IMR-90 (cell line): Measurements from ENCODE around the gene DPP10. TPM values are rescaled to one million over a fixed set of nuclear protein-coding genes. Genes with fewer than 3 reads are reported as not detected.

Source experiments
- ATAC-seq: fragments of 200-7000 bp; cut with Tn5 transposase; 2 replicates; pipeline ENCODE4 v1.9.1; 2020; ENCODE audit warnings: low read depth, mild to moderate bottlenecking, moderate library complexity
- BruUV-seq: library from RNA; stranded (reverse); fragments of 400-500 nt; replicated peaks from 2 replicates; lab custom pipeline; 2021; lab: Mats Ljungman, UMichigan
- CTCF ChIA-PET: fragments of 300-600 bp; formaldehyde crosslinking; extraction: SDS; loops from one replicate; lab custom pipeline; 2021; ENCODE audit warnings: antibody characterized with exemption; lab: Yijun Ruan, JAX
- POLR2A ChIA-PET: fragments of 300-600 bp; sonication (Branson Sonifier 250); formaldehyde crosslinking; loops from one replicate; lab custom pipeline; 2022; ENCODE audit warnings: antibody characterized with exemption; ENCODE audit not compliant: unreplicated experiment; lab: Charles Lee
- DNase-seq: peaks from one replicate; pipeline ENCODE4 v3.0.0; 2013
- H2AFZ ChIP-seq: replicated peaks from 2 replicates; pipeline ENCODE3; 2013; ENCODE audit warnings: low read length, mild to moderate bottlenecking; ENCODE audit not compliant: poor library complexity
- H2AK5ac ChIP-seq: 2 replicates; pipeline ENCODE4 v1.6.1; 2013; ENCODE audit warnings: low read depth, low read length, inconsistent platforms
- H2AK9ac ChIP-seq: replicated peaks from 2 replicates; pipeline ENCODE3; 2013; ENCODE audit warnings: mild to moderate bottlenecking, low read depth, low read length, moderate library complexity; ENCODE audit not compliant: poor library complexity
- H2BK120ac ChIP-seq: 2 replicates; pipeline ENCODE4 v1.6.1; 2013; ENCODE audit warnings: low read depth, low read length, inconsistent platforms
- H2BK15ac ChIP-seq: 3 replicates; pipeline ENCODE4 v1.6.1; 2013; ENCODE audit warnings: low read depth, low read length, inconsistent platforms
- H2BK20ac ChIP-seq: 2 replicates; pipeline ENCODE4 v1.6.1; 2013; ENCODE audit warnings: low read depth, mild to moderate bottlenecking, inconsistent platforms, low read length, moderate library complexity
- H2BK5ac ChIP-seq: 2 replicates; pipeline ENCODE4 v1.6.1; 2013; ENCODE audit warnings: mild to moderate bottlenecking, low read depth, low read length, inconsistent platforms; ENCODE audit not compliant: poor library complexity, severe bottlenecking
- H3K14ac ChIP-seq: replicated peaks from 2 replicates; pipeline ENCODE4 v1.6.1; 2013; ENCODE audit warnings: low read depth, low read length, inconsistent platforms
- H3K18ac ChIP-seq: 2 replicates; pipeline ENCODE4 v1.6.1; 2013; ENCODE audit warnings: low read depth, low read length, control low read depth
- H3K23ac ChIP-seq: 2 replicates; pipeline ENCODE4 v1.6.1; 2013; ENCODE audit warnings: low read depth, low read length, inconsistent platforms
- H3K27ac ChIP-seq: 2 replicates; pipeline ENCODE4 v1.5.1; 2013; ENCODE audit warnings: mild to moderate bottlenecking, control low read depth, low read length; ENCODE audit not compliant: insufficient read depth
- H3K27me3 ChIP-seq: 2 replicates; pipeline ENCODE4 v1.6.1; 2013; ENCODE audit warnings: low read length; ENCODE audit not compliant: control insufficient read depth, insufficient read depth
- H3K36me3 ChIP-seq: 2 replicates; pipeline ENCODE4 v1.6.1; 2013; ENCODE audit warnings: low read length, mixed read lengths; ENCODE audit not compliant: control insufficient read depth, insufficient read depth
- H3K4ac ChIP-seq: 2 replicates; pipeline ENCODE4 v1.6.1; 2013; ENCODE audit warnings: low read depth, low read length, inconsistent platforms
- H3K4me1 ChIP-seq: 2 replicates; pipeline ENCODE4 v1.6.1; 2013; ENCODE audit warnings: low read length, mixed read lengths; ENCODE audit not compliant: control insufficient read depth, insufficient read depth
- H3K4me2 ChIP-seq: 2 replicates; pipeline ENCODE4 v1.6.1; 2013; ENCODE audit warnings: low read depth, mild to moderate bottlenecking, control low read depth, low read length, moderate library complexity
- H3K4me3 ChIP-seq: 2 replicates; pipeline ENCODE4 v1.5.1; 2013; ENCODE audit warnings: low read depth, mild to moderate bottlenecking, control low read depth, low read length, moderate library complexity; ENCODE audit not compliant: insufficient read depth
- H3K56ac ChIP-seq: 2 replicates; pipeline ENCODE4 v1.6.1; 2013; ENCODE audit warnings: low read length, inconsistent platforms; ENCODE audit not compliant: insufficient read depth; ENCODE audit errors: extremely low read depth
- H3K79me1 ChIP-seq, 2 experiments: 2 replicates each; pipeline ENCODE4 v1.6.1; 2013; ENCODE audit warnings: low read length in 2 of 2, inconsistent platforms in 1 of 2, low read depth in 1 of 2
- H3K9ac ChIP-seq: 2 replicates; pipeline ENCODE4 v1.6.1; 2013; ENCODE audit warnings: low read depth, low read length, control low read depth
- H3K9me1 ChIP-seq: 2 replicates; pipeline ENCODE4 v1.6.1; 2013; ENCODE audit warnings: low read length, inconsistent platforms; ENCODE audit not compliant: insufficient read depth
- H3K9me3 ChIP-seq: 2 replicates; pipeline ENCODE4 v1.6.1; 2013; ENCODE audit warnings: low read length; ENCODE audit not compliant: control insufficient read depth, insufficient read depth
- H4K20me1 ChIP-seq: 2 replicates; pipeline ENCODE4 v1.6.1; 2013; ENCODE audit warnings: low read length, inconsistent platforms; ENCODE audit not compliant: insufficient read depth
- H4K5ac ChIP-seq: 2 replicates; pipeline ENCODE4 v1.6.1; 2013; ENCODE audit warnings: mild to moderate bottlenecking, low read depth, low read length, control low read depth
- H4K8ac ChIP-seq, 2 experiments: 2 replicates each; pipeline ENCODE4 v1.6.1; 2013; ENCODE audit warnings: low read depth in 2 of 2, low read length in 2 of 2, control low read depth in 1 of 2, inconsistent platforms in 1 of 2
- H4K91ac ChIP-seq: 2 replicates; pipeline ENCODE4 v1.6.1; 2013; ENCODE audit warnings: low read depth, low read length, inconsistent platforms; ENCODE audit not compliant: insufficient read depth
- BHLHE40 ChIP-seq: fragments of 150-350 bp; IDR thresholded peaks from 2 replicates; pipeline ENCODE4 v1.6.1; 2016; ENCODE audit warnings: mild to moderate bottlenecking, low read depth, low read length
- MXI1 ChIP-seq: IDR thresholded peaks from 2 replicates; pipeline ENCODE4 v1.6.1; 2012; ENCODE audit warnings: low read depth, mild to moderate bottlenecking, low read length, moderate library complexity, borderline replicate concordance
- NFE2L2 ChIP-seq: fragments of 150-350 bp; IDR thresholded peaks from 2 replicates; pipeline ENCODE4 v1.6.1; 2016; ENCODE audit warnings: low read depth, mild to moderate bottlenecking, low read length
- POLR2A ChIP-seq: IDR thresholded peaks from 2 replicates; pipeline ENCODE4 v1.6.1; 2012; ENCODE audit warnings: mild to moderate bottlenecking, low read depth, low read length
- RAD21 ChIP-seq: IDR thresholded peaks from 2 replicates; pipeline ENCODE4 v1.6.1; 2012; ENCODE audit warnings: low read length, improper control_type of control experiment
- RCOR1 ChIP-seq: IDR thresholded peaks from 2 replicates; pipeline ENCODE4 v1.6.1; 2012; ENCODE audit warnings: mild to moderate bottlenecking, low read length, improper control_type of control experiment; ENCODE audit not compliant: insufficient replicate concordance
- RFX5 ChIP-seq: IDR thresholded peaks from 2 replicates; pipeline ENCODE4 v1.8.0; 2012; ENCODE audit warnings: low read depth, mild to moderate bottlenecking, low read length, moderate library complexity
- SMC3 ChIP-seq: fragments of 150-350 bp; IDR thresholded peaks from 2 replicates; pipeline ENCODE4 v1.6.1; 2016; ENCODE audit warnings: low read depth, mild to moderate bottlenecking, antibody characterized with exemption, low read length, moderate library complexity
- WGBS, 2 experiments: methylation state at CpG; one replicate each; pipeline versions ENCODE4 v1.1.5 to v1.1.7; 2013; ENCODE audit warnings: missing lambda C conversion rate in 2 of 2; ENCODE audit not compliant: insufficient read length in 1 of 2; ENCODE audit errors: extremely low coverage in 2 of 2; 5-methylcytosine and 5-hydroxymethylcytosine counted together
- dilution Hi-C: fragments of 300-500 bp; cut with HindIII; formaldehyde crosslinking; loops from one replicate; pipeline ENCODE4 v1.14.3; 2018; ENCODE audit warnings: low sequenced_read_pairs; ENCODE audit not compliant: unreplicated experiment
- in situ Hi-C: fragments of 300-500 bp; cut with MboI; formaldehyde crosslinking; loops from 3 replicates; pipeline ENCODE4 v1.14.3; 2019; ENCODE audit warnings: low sequenced_read_pairs, inconsistent platforms, mixed read lengths
- intact Hi-C: fragments of 100-400 bp; cut with micrococcal nuclease; formaldehyde crosslinking; loops from 2 replicates; pipeline ENCODE4 v1.10.0; 2022
- polyA plus RNA-seq, 3 experiments: library from polyadenylated mRNA; depleted of rRNA; stranded (reverse); fragments of >200 nt; gene quantifications; 2 replicates each; pipeline ENCODE4 v1.2.3, GENCODE V29; 2012; ENCODE audit warnings: low replicate concordance in 1 of 3
- total RNA-seq: library from RNA; depleted of rRNA; stranded (reverse); fragments of >200 nt; gene quantifications from 2 replicates; pipeline ENCODE4 v1.2.3, GENCODE V29; 2012
- TF ChIP-seq, protein P1 (sequence below): fragments of 150-350 bp; IDR thresholded peaks from 2 replicates; pipeline ENCODE4 v1.6.1; 2017; ENCODE audit warnings: mild to moderate bottlenecking, antibody characterized with exemption, low read length, low read depth

DPP10 gene
- total and polyA plus RNA-seq, 2 of the 4 experiments (the other 2 are of a cell fraction), result not detected

DNA sequence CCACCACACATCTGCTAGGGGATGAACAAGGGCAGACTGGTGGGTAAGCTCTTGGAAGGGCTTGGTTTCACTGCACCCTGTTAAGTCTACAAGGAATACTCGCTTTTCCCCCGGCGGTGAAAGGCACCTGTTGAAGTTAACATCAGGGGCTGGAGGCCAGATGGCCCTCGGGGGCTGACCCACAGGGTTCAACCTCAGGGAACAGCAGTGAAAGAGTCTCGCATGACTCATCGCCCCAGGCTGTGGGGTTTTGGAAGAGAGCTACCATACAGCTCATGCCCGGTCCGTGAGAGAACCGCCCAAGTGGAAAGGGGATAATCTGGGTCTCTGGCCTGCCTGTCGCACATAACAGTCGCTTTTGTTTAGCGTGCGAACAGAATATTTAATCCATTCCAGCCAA lies 748.0 kb downstream of the DPP10 start:
- intact Hi-C loops, result no loop called here

More for the DNA sequence above, 748.0 kb downstream of the DPP10 start:
- Histone ChIP-seq H4K8ac (no peak overlapping the region), H3K9me3 (peaks cover 3% of the 10 kb centered on the region), H3K4me3 (no peak overlapping the region), H3K4ac (no peak overlapping the region), H3K4me2 (no peak overlapping the region), H3K79me1 (no peaks in the 10 kb centered on the region), H3K4me1 (no peaks in the 10 kb centered on the region), H3K9ac (no peak overlapping the region), H2AFZ (no peak overlapping the region), H2BK20ac (no peak overlapping the region), H2AK5ac (no peak overlapping the region), H3K36me3 (no peaks in the 10 kb centered on the region), H3K27me3 (no peaks in the 10 kb centered on the region), H4K91ac (no peak overlapping the region), H3K56ac (no peak overlapping the region), H3K23ac (no peak overlapping the region), H2BK5ac (no peak overlapping the region), H3K14ac (no peak overlapping the region), H2BK15ac (no peak overlapping the region), H2BK120ac (no peak overlapping the region), H3K18ac (no peak overlapping the region), H4K20me1 (no peaks in the 10 kb centered on the region), H4K5ac (no peak overlapping the region), H3K9me1 (no peaks in the 10 kb centered on the region), H2AK9ac (no peak overlapping the region), H3K27ac (no peak overlapping the region)
- TF ChIP-seq RCOR1, result no peak
- TF ChIP-seq, protein P1, sequence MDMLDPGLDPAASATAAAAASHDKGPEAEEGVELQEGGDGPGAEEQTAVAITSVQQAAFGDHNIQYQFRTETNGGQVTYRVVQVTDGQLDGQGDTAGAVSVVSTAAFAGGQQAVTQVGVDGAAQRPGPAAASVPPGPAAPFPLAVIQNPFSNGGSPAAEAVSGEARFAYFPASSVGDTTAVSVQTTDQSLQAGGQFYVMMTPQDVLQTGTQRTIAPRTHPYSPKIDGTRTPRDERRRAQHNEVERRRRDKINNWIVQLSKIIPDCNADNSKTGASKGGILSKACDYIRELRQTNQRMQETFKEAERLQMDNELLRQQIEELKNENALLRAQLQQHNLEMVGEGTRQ, result no peak
- TF ChIP-seq POLR2A, result no peak
- no peak for TF ChIP-seq RAD21
- TF ChIP-seq SMC3, result no peak
- TF ChIP-seq RFX5, result no peak
- TF ChIP-seq NFE2L2, result no peak
- no peak for TF ChIP-seq BHLHE40
- TF ChIP-seq MXI1, result no peak
- dilution Hi-C loops (no loop called here), in situ Hi-C loops (no loop called here)
- ChIA-PET CTCF (no interaction called here), POLR2A (no interaction called here)
- DNase-seq (no peak), ATAC-seq (no peak)
- no TSS peak for BruUV-seq
- no CpG with 5 or more reads among the region's 13 CpGs for WGBS, 2 experiments
